Measurements from ENCODE around the gene MACROD2. TPM values are rescaled to one million over a fixed set of nuclear protein-coding genes. Genes with fewer than 3 reads are reported as not detected.

The MACROD2 gene
- total RNA-seq, 1 donor: 1.3 TPM

DNA sequence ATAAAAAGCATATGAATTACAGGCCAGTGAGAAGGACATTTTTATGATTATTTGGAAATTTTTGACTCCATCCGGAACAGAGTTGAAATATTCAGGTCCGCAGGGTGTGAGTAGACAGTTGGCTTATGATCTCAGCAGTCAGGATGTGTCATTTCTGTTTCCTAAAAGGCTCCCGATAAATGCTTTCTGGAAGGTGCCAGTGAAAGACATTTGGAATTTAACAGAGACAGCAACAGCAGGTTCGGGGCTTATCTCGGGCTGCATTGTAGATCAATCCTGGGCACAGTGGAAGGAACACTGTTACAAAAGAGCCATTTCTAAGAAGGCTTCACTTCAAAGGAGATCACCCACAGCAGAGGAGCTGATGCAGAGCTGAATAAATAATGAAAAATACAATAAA lies 1643.5 kb downstream of the MACROD2 start:
- no peak overlapping the region for H3K4me3 ChIP-seq (ENCODE audit: low read depth, low read length)
- TF ChIP-seq, protein P1, sequence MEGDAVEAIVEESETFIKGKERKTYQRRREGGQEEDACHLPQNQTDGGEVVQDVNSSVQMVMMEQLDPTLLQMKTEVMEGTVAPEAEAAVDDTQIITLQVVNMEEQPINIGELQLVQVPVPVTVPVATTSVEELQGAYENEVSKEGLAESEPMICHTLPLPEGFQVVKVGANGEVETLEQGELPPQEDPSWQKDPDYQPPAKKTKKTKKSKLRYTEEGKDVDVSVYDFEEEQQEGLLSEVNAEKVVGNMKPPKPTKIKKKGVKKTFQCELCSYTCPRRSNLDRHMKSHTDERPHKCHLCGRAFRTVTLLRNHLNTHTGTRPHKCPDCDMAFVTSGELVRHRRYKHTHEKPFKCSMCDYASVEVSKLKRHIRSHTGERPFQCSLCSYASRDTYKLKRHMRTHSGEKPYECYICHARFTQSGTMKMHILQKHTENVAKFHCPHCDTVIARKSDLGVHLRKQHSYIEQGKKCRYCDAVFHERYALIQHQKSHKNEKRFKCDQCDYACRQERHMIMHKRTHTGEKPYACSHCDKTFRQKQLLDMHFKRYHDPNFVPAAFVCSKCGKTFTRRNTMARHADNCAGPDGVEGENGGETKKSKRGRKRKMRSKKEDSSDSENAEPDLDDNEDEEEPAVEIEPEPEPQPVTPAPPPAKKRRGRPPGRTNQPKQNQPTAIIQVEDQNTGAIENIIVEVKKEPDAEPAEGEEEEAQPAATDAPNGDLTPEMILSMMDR (IDR thresholded peaks at IDR 0.05; ENCODE audit: insufficient read depth, low read length): no peak
- DNase-seq (ENCODE audit: low read depth): no peak

DNA sequence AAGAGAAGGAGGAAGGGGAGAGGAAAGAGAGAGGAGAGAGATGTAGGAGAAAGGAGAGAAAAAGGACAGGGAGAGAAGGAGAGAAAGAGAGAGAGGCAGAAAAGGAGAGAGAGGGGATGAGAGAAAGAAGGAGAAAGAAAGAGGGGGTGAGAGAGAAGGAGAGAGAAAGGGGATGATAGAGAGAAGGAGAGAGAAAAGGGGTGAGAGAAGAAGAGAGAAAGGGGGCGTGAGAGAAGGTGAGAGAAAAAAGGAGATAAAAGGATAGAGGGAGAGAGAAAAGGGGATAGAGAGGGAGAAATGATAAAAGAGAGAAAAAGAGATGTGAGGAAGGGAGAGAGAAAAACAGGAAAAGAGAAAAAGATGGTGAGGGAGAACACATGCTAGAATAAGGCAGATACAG lies 1644.5 kb downstream of the MACROD2 start:
- TF ChIP-seq, protein P1 (IDR thresholded peaks at IDR 0.05; ENCODE audit: insufficient read depth, low read length): no peak

DNA sequence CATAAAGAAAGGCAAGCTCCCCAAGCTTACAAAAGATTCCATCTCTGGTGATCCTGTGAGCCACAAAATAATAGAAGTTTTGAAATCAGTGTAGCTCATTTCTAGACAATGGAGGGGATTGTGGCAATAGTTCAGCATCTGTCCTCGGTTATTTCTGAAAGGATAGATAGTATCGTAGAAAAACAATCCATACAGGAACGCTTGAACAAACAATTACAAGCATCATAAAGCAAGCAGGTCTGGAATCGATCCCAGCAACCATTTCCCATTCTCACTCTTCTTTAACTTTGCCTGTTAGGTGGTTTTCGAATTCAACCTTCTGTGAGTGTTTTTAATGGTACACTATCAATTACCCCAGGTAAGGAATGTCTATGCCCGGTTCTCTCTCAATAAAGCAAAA lies 1646.8 kb downstream of the MACROD2 start:
- H3K4me3 ChIP-seq (ENCODE audit: low read depth, low read length): no peak overlapping the region
- no peak for DNase-seq (ENCODE audit: low read depth)
- TF ChIP-seq, protein P1 (IDR thresholded peaks at IDR 0.05; ENCODE audit: insufficient read depth, low read length): no peak

More for the DNA sequence above, 1644.5 kb downstream of the MACROD2 start:
- no peak for DNase-seq (ENCODE audit: low read depth)
- no peak overlapping the region for H3K4me3 ChIP-seq (ENCODE audit: low read depth, low read length)

DNA sequence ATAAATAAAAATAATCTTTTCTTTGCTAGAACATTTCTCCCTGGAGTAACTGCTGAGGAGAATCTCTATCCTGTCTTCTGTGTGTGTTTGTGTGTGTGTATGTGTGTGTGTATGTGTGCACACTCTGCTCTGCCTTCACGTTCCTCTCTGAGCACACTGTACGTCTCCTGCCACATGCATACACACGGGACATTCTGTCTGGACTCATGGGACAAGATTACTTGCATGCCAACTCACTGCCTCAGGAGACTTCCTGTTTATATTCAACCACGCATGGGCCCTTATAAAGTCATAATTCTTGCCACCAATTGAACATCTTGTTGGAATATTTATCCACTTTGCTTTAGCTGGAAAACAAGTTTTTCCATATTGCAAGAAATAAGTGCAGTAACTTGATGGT lies 1647.4 kb downstream of the MACROD2 start:
- no peak for DNase-seq (ENCODE audit: low read depth)
- H3K4me3 ChIP-seq (ENCODE audit: low read depth, low read length): no peak overlapping the region
- TF ChIP-seq, protein P1 (IDR thresholded peaks at IDR 0.05; ENCODE audit: insufficient read depth, low read length): no peak

DNA sequence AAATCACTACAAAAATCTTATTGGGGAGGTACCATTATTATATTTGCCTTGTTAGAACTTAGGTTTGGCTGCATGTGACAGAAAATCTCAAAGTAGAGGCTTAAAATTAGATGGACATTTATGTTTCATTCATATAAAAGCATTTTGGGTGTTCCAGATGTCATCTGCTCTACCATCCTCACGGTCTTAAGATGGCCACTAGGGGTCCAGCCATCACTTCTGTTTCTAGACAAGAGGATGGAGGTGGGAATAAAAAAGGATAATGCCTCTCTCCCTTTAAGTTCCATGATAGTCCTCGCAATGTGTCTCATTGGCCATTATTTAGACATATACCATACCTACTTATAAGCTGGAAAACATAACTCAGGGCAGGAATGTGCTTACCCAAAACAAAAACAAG lies 1648.4 kb downstream of the MACROD2 start:
- peak; percentile 4 for DNase-seq (ENCODE audit: low read depth)
- TF ChIP-seq, protein P1 (IDR thresholded peaks at IDR 0.05; ENCODE audit: insufficient read depth, low read length): peak; percentile 34
- H3K4me3 ChIP-seq (ENCODE audit: low read depth, low read length): no peak overlapping the region

DNA sequence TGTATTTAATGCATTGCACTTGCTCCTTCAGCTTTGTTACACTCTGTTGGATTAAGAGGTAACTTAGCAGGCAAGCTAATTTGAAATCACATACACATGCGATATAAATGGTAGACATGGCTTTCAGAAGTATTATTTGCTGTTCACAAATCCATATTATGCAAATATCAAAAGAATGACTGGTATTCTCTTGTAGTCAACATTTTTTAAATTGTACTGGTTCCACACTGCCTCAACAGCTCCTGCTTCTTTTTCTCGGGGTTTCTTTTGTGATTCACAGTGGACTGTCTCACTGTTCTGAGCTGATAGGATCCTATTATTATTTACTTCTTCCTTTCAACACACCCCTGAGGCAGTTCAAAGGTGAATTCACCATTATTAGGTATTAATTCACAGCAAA lies 1650.5 kb downstream of the MACROD2 start:
- TF ChIP-seq, protein P1 (IDR thresholded peaks at IDR 0.05; ENCODE audit: insufficient read depth, low read length): no peak
- DNase-seq (ENCODE audit: low read depth): no peak
- no peak overlapping the region for H3K4me3 ChIP-seq (ENCODE audit: low read depth, low read length)
